GM19025 (cell line): ENCODE data around the gene SLC39A5.
"Not testable (repeated sequence)": the region's sequence is repeated elsewhere in the genome, so short reads cannot be mapped to it uniquely, and the experiment has no call there.

Experiments used
- ATAC-seq: cut with Tn5 transposase; IDR thresholded peaks from one replicate; pipeline ENCODE4 v1.9.1; 2021; ENCODE audit warnings: mild to moderate bottlenecking, low read depth, moderate library complexity; ENCODE audit not compliant: unreplicated experiment

The SLC39A5 gene, protein sequence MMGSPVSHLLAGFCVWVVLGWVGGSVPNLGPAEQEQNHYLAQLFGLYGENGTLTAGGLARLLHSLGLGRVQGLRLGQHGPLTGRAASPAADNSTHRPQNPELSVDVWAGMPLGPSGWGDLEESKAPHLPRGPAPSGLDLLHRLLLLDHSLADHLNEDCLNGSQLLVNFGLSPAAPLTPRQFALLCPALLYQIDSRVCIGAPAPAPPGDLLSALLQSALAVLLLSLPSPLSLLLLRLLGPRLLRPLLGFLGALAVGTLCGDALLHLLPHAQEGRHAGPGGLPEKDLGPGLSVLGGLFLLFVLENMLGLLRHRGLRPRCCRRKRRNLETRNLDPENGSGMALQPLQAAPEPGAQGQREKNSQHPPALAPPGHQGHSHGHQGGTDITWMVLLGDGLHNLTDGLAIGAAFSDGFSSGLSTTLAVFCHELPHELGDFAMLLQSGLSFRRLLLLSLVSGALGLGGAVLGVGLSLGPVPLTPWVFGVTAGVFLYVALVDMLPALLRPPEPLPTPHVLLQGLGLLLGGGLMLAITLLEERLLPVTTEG

DNA sequence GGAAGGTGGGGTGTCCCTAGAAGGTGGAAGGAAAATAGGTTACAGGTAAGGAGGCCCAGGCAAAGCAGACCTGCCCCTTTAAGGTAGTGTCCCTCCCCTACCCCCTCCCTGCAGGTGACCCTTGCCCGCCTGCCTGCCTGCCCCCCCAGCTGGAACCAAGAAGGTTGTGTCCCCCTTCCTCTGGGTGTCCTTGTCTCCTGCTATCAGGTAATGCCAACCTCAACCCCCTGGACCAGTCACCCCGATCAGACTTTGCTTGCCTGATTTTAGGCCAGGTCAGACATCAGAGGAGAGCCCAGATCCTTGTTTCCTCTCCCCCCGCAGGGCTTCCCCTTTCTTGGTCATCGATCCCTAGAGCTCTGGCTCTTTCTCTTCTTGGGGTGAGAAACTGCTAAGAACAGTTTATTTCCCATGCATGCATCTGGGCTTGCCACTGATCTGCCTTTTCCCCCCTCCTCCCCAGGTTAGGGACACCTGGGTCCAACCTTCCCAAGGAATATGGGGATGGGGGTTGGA is at the start of gene SLC39A5:
SLC39A5 (plus strand) TSS at position 136 of the 516 bp plus-strand sequence. CDS start 1,224 bp downstream, outside the sequence.
- ATAC-seq, result no peak

GRCh38 chr12:56186957-56187356 is 42.9 kb upstream of the SLC39A5 start:
- no peak for ATAC-seq

DNA sequence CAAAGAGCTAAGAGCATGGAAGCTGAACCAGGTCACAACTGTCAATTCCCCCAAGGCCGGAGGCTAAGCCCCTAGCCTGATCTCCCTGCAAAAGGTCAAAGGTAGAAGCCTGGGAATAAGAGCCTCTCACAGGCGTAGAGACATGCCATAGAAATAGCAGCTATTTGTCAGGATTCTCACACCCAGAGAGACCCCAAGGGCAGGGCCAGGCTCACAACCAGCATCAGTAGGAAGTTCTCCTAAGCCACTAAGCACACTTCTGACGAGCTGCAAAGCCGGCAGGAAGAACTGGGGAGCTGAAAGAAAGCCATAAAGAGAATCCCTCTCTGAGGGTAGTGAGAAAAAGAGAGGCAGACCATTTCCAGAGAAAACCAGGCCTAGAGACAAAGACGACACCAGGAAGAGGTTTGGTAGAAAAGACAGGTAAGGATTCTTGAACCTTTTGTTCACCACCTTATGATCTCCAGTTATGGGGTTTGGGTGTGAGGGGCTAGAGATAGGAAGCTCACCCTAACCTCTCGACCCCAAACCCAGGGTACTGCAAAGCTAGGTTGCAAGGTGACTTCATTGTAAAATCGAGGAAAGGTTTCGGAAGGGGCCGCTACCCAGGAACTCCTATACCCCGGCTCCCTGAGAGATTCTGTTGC is 41.6 kb upstream of the SLC39A5 start:
- no peak for ATAC-seq

- ATAC-seq, result no peak
These were observed 41.1 kb upstream of the SLC39A5 start for GRCh38 chr12:56188778-56189098.

DNA sequence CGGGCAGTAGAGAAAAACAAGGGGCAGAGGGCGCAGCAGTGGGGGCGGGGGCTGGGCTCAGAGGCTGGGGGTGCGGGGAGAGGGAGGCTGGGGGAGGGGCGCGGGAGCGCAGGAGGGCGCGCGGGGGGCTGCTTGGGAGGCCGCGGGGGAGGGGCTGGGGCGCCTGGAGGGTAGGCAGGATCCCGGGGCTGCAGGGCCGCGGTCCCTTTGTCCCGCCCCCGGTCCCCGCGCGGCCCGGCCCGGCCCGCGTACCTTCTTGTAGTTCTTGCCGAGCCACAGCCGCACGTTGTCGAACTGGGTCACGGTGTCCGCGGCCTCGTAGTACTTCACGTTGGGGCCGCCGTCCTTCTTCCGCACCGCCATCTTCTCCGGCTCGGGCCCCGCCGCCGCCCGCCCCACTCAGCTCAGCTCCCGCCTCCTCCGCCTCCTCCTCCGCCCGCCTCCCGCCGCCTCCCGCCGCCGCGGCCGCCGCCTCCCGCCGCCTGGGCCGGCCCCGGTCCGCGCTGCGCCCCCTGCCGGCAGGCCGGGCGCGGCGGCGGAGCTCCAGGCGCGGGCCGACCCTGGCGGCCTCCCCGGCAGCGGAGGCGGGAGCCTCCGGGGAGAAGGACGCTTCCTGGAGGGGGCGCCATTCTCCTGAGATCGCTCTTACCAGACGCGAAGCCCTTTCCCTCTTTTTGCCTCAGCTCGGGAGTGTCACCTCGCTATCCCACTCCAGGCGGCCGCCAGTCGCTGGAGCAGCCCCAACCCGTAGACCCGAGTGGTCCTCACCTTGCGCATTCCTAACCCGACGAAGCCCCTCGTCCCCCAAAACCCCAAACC is 40.5 kb upstream of the SLC39A5 start, which contains the start of gene SMARCC2:
SMARCC2 (minus strand) TSS at position 385 of the 819 bp plus-strand sequence; CDS start at position 363, 22 bp downstream.
- peak; percentile 76 for ATAC-seq

GRCh38 chr12:56189918-56190694 is 39.7 kb upstream of the SLC39A5 start:
- ATAC-seq, result peak; percentile 19

- ATAC-seq, result no peak
These were observed 39.1 kb upstream of the SLC39A5 start for GRCh38 chr12:56190695-56191155.

DNA sequence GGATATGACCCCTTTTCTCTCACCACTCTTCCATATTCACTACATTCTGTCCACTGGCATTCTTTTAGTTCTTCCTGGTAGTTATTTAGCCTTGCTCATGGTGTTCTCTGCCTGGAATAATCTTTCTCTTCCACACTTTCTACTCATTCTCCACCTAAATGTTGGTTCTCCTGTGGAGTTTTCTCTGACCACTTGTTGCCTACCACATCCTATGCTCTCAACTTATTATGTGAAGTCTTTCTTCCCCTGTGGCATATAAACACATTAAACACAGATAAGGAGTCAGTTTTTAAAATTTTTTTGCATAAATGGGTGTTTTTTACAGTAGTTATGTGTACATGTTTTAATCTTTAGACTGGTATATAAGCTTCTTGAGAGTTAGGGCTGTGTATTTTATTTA is 37.3 kb upstream of the SLC39A5 start:
- no peak for ATAC-seq

- no peak for ATAC-seq
These were observed 36.7 kb upstream of the SLC39A5 start for GRCh38 chr12:56193025-56193578.

DNA sequence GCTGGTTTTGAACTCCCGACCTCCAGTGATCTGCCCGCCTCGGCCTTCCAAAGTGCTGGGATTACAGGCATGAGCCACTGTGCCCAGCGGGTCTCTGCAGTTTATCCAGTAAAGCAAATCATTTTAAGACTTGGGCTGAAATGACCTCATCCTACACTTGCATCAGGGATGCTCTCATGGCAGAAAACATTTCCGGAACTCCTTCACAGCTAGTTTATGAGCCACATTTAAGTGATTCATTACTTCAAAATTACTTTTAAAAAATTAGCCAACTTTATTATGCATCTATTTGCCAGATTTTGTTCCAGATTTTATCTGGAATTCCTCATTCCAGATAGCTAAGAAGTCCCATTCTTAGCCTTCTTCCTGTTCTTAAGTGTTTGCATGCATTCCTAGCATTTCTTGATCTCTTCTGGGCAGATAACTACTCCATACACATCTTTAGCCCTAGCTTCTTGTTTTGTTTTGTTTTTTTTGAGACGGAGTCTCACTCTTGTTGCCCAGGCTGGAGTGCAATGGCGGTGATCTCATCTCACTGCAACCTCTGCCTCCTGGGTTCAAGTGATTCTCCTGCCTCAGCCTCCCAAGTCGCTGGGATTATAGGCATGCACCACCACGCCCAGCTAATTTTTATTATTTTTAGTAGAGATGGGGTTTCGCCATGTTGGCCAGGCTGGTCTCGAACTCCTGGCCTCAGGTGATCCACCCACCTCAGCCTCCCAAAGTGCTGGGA is 32.9 kb upstream of the SLC39A5 start:
- ATAC-seq, result not testable (repeated sequence)

GRCh38 chr12:56197921-56198635 is 31.8 kb upstream of the SLC39A5 start:
- no peak for ATAC-seq

DNA sequence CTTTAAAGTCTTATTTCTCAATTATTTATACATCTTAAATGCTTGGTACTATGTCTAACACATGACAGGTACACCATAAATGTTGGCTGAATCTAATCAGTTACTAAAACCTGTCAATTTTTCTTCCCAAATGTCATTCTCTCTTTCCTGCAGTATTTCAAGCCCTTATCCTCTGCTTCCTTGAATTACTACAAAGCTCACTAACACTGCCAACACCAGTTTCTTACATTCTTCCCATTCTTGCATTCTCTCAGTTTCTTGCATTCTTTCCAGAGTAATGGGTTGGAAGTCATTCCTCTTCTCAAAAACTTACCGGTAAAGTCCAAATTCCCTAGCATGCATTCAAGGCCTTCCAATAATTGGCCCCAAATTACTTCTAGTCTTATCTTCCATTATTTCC is 31.0 kb upstream of the SLC39A5 start:
- ATAC-seq, result no peak

- ATAC-seq, result no peak
These were observed 27.5 kb upstream of the SLC39A5 start for GRCh38 chr12:56202366-56202765.

- ATAC-seq, result no peak
These were observed 27.0 kb upstream of the SLC39A5 start for GRCh38 chr12:56202838-56203237.

GRCh38 chr12:56204275-56204674 is 25.6 kb upstream of the SLC39A5 start:
- ATAC-seq, result no peak

DNA sequence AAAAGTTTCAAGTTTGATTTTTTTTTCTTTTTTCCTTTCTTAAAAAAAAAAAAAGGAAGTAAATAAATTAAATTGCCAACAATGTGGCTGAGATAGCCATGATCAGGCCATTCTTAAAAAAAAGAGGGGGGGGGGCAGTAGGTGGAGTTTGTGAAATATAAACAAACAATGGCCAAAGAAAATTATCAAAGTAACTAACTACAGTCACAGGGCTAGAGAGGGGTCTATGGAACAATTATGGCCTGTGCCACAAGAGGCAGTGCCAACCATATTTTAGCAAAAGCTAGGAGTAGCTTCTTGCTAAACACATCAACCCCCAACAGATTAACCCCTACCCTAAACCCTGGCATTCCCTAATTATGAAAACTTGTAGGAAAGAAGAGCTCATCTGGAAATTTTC is 24.4 kb upstream of the SLC39A5 start:
- no peak for ATAC-seq

GRCh38 chr12:56206452-56207166 is 23.2 kb upstream of the SLC39A5 start:
- ATAC-seq, result no peak
